ENCODE results near the gene CHKA.

CHKA gene

DNA sequence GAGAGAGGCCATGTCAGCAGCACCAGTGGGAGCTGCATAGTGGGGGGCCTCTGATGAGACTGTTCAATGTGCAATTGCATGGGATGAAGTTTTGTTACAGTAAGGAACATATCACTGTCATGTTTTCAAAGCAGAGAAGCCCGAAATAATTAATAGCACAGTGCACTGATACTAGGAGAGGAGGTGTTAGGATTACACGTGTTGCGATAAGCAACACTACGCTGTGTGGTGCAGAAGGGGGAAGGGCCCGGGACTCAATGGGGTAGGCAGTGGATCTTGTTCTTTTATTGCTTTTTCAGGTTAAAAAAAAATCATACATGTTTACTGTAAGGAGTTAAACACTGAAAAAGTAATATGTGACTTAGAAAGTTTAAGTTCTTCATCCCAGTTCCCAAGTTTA is 53.2 kb downstream of the CHKA start:
- no peak for DNase-seq

DNA sequence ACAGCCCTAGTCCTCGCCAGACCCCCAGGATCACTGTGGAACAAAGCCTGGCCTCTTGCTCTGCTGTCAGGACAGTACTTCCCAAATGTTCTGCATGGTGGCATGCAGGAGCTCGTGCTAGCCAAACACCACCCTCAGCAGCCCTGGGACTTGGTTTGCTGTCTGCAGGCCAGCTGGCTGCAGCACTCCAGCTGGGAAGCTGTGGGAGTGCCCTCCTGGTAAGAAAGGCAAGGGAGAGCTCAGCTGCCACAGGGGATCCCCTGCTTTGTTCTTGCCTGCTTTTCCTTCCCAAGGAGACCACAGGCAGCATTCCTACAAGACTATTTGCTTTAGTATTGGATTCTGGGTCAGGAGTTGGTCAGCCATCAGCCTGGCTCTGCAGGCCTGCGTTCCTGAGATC is 54.4 kb downstream of the CHKA start:
- no peak for DNase-seq

GRCh38 chr11:68065841-68066240 is 55.3 kb downstream of the CHKA start:
- no peak for DNase-seq

DNA sequence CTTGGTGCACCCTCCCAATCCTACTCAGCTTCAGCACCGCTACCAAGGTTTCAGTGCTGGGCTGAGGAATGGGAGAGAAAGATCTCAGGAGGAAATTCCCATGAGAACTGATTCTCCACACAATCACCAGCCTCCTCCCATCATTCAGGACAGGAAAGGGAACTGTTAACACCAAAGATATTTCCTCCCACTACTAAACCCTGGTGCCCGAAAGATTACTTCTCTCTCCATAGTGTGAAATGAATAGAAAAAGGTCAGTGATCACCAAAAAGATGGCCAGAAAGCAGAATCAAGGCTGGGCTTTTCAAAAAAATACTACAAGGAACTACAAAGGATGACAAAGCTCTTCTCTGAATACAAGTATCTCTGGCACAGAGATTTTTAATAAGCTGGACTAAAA is 56.3 kb downstream of the CHKA start:
- DNase-seq: no peak

GRCh38 chr11:68061508-68061907 is 59.7 kb downstream of the CHKA start:
- no peak for DNase-seq

DNA sequence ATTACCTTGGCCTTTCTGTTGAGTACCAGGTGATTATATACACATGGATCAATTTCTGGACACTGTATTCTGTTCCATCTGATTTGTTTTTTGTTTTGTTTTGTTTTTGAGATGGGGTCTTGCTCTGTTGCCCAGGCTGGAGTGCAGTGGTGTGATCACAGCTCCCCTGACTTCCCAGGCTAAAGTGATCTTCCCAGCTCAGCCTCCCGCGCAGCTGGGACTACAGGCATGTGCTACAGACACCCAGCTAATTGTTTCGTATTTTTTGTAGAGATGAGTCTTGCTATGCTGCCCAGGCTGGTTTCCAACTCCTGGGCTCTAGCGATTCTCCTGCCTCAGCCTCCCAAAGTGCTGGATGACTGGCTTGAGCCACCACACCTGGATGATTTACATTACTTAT is 63.4 kb downstream of the CHKA start:
- no peak for DNase-seq

DNA sequence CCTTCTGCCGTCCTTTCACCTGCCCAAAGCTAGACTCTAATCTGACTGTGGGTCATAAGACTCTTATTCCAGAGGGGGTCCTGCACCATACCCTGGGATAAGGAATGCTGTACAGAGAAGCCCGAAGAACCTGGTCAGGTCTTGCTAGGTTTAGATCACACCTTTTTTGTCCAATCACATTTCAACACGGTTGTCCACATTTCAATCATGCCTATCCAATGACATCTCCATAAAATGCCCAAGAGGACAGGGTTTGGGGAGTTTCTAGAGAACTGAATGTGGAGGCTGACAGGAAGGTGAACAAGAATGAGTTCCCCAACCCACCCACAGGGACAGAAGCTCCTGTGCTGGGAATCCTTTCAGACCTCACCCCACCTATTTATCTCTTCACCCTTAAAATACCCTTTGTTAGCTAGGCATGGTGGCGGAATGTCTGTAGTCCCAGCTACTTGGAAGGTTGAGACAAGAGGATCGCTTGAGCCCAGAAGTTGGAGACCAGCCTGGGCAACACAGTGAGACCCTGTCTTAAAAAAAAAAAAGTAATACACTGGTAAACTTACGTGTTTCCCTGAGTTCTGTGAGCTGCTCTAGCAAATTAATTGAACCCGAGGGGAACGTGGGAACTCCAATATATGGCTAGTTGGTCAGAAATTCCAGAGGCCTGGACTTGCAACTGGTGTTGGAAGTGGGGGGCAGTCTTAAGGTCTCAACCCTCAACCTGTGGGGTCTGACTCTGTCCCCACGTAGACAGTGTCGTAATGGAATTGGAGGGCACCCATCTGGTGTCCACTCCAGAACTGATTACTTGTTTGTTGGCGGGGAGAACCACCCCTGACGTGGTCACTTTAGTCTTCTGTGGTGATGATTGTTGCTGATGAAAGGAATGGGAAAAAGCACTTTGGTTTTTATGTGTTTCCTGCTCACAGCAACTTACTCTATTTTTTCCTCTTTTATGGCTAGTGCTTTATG is 64.6 kb downstream of the CHKA start:
- DNase-seq: no peak

DNA sequence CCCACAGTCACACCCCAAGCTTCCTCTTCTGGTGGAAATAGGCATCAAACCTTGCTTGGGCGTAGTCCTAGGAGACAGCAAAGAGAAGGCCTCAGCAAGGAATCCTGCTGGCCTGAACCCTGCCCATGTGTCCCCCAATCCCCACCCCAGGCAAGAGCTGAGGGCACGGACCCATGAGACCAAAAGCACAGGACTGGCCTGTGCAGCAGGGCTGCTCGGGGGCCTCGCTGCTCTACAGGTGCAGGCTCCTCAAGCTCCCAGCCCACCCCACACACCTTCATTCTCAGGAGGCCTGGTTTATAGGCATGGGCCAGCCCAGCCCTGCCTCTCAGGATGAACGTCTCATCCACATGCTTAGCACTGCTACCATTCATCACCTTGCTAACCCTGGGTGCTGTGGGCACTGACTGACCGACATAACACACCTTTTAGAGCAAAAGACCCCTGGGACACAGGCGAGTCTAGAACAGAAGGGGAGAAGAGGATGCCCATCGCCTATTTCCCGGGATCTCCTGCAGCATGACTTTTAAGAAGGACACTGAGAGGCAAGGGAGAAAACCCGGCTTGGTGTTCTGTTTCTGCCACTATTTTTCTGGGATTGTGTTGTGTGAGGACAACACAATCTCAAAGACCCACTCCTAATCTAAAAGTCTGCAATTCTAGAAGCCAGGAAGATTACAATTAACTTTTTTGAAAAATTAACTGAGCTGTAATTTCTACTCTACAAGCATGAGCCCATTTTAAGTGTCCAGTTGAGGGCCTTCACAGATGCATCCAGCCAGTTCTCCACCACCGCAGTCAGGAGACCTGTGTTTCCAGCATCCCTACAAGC is 67.0 kb downstream of the CHKA start:
- DNase-seq: no peak

- no peak for DNase-seq
These were observed 68.1 kb downstream of the CHKA start for GRCh38 chr11:68053117-68053516.

- no peak for DNase-seq
These were observed 68.9 kb downstream of the CHKA start for GRCh38 chr11:68052137-68052873.

DNA sequence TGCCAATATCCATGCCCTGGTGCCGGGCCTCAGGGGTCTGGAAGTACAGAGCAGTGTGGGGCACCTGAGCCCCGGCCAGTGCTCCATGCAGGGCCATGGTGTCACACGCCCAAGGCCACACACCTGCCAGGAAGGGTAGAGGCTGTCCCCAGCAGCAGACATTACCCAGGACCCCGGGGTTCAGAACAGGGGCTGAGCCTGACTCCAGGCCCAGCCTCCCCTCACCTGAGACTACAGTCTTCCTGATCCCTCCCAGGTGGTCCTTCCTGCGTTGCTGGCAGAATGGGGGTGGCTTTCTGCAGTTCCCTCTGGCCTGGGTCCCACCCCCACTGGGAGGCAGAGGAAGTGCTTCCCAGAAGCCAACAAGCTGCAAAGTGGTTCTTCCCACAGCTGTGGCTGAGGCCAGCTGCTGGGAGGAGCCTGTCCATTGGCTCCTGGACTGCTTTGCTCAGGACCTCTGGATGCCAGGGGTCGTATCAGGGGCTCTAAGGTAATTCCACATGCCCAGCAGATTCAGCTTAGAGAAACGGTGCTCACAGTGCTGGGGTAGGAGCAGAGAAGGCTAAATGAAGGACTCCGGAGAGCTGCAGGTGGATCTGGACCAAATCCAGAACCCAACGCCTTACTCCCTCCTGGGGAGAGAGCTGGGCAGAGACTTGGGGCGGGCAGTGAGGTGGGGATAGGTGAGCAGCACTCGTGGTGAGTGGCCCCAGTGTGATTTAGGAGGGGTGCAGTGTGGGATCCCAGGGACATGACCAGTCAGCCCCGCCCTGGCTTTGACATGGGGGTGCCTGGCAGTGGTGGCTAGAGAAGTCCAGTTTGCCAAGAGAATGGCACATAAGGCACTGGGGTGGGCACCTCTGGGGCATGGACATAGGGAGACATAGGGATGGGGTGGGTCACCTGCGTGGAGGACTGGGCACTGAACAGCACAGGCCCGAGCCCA is 69.7 kb downstream of the CHKA start:
- no peak for DNase-seq

- no peak for DNase-seq
These were observed 70.8 kb downstream of the CHKA start for GRCh38 chr11:68050371-68050841.

- no peak for DNase-seq
These were observed 71.4 kb downstream of the CHKA start for GRCh38 chr11:68049509-68050370.

- no peak for DNase-seq
These were observed 72.3 kb downstream of the CHKA start for GRCh38 chr11:68048681-68049508.

GRCh38 chr11:68047437-68048290 is 73.5 kb downstream of the CHKA start:
- no peak for DNase-seq

- DNase-seq: no peak
These were observed 76.3 kb downstream of the CHKA start for GRCh38 chr11:68044898-68045351.

GRCh38 chr11:68044145-68044813 is 76.9 kb downstream of the CHKA start:
- DNase-seq: no peak

Data from SW 1271 (cell line).